ENCODE measurements around the gene CHSY3.

CHSY3 gene

GRCh38 chr5:130092991-130093390 is 188.7 kb downstream of the CHSY3 start:
- no peak overlapping the region for H3K4me3 ChIP-seq (ENCODE audit: low read depth, low read length)
- DNase-seq (ENCODE audit: low read depth), result no peak

DNA sequence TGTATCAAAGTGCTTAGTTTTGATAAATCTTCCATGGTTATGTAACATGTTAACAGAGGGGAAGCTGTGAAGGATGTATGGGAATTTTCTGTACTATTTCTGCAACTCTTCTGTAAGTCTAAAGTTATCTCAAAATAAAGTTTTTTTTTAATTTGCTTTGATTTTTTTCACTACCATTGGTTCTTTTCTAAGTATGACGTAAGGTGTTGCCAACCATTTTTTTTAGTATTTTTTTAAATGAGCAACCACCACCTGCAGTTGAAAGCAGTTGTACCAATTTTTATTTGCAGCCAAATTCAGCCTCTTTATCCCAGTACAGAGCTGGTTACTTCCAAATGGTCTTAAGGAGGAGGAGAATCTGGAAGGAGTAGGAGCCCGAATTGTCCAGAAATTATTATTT is 192.2 kb downstream of the CHSY3 start:
- no peak for TF ChIP-seq POLR2A (IDR thresholded peaks at IDR 0.05; ENCODE audit: extremely low read depth, insufficient read length)
- no peak for TF ChIP-seq MAX (IDR thresholded peaks at IDR 0.05; ENCODE audit: low read depth, low read length)
- TF ChIP-seq CTCF (IDR thresholded peaks at IDR 0.05; ENCODE audit: low read depth, low read length), result no peak
- no peak for TF ChIP-seq MYC (IDR thresholded peaks at IDR 0.05; ENCODE audit: low read depth, low read length)
- DNase-seq (ENCODE audit: low read depth), result no peak
- no peak overlapping the region for H3K4me3 ChIP-seq (ENCODE audit: low read depth, low read length)

More at GRCh38 chr5:130092991-130093390, 188.7 kb downstream of the CHSY3 start:
- no peak for TF ChIP-seq POLR2A (IDR thresholded peaks at IDR 0.05; ENCODE audit: extremely low read depth, insufficient read length)
- no peak for TF ChIP-seq MAX (IDR thresholded peaks at IDR 0.05; ENCODE audit: low read depth, low read length)
- no peak for TF ChIP-seq CTCF (IDR thresholded peaks at IDR 0.05; ENCODE audit: low read depth, low read length)
- no peak for TF ChIP-seq MYC (IDR thresholded peaks at IDR 0.05; ENCODE audit: low read depth, low read length)

GRCh38 chr5:130099008-130099407 is 194.7 kb downstream of the CHSY3 start:
- DNase-seq (ENCODE audit: low read depth), result no peak
- no peak for TF ChIP-seq POLR2A (IDR thresholded peaks at IDR 0.05; ENCODE audit: extremely low read depth, insufficient read length)
- no peak for TF ChIP-seq CTCF (IDR thresholded peaks at IDR 0.05; ENCODE audit: low read depth, low read length)
- TF ChIP-seq MYC (IDR thresholded peaks at IDR 0.05; ENCODE audit: low read depth, low read length), result no peak
- TF ChIP-seq MAX (IDR thresholded peaks at IDR 0.05; ENCODE audit: low read depth, low read length), result no peak
- H3K4me3 ChIP-seq (ENCODE audit: low read depth, low read length), result no peak overlapping the region

GRCh38 chr5:130102375-130102774 is 198.1 kb downstream of the CHSY3 start:
- no peak for DNase-seq (ENCODE audit: low read depth)
- no peak for TF ChIP-seq MAX (IDR thresholded peaks at IDR 0.05; ENCODE audit: low read depth, low read length)
- no peak for TF ChIP-seq MYC (IDR thresholded peaks at IDR 0.05; ENCODE audit: low read depth, low read length)
- TF ChIP-seq POLR2A (IDR thresholded peaks at IDR 0.05; ENCODE audit: extremely low read depth, insufficient read length), result no peak
- no peak for TF ChIP-seq CTCF (IDR thresholded peaks at IDR 0.05; ENCODE audit: low read depth, low read length)
- H3K4me3 ChIP-seq (ENCODE audit: low read depth, low read length), result no peak overlapping the region

GRCh38 chr5:130102960-130103359 is 198.7 kb downstream of the CHSY3 start:
- DNase-seq (ENCODE audit: low read depth), result no peak
- no peak for TF ChIP-seq POLR2A (IDR thresholded peaks at IDR 0.05; ENCODE audit: extremely low read depth, insufficient read length)
- no peak for TF ChIP-seq MAX (IDR thresholded peaks at IDR 0.05; ENCODE audit: low read depth, low read length)
- TF ChIP-seq MYC (IDR thresholded peaks at IDR 0.05; ENCODE audit: low read depth, low read length), result no peak
- TF ChIP-seq CTCF (IDR thresholded peaks at IDR 0.05; ENCODE audit: low read depth, low read length), result no peak
- H3K4me3 ChIP-seq (ENCODE audit: low read depth, low read length), result no peak overlapping the region

Measured in NB4 (cell line).